GM19239 (cell line): Measurements from ENCODE around the gene FBLN5.

Source experiments
- DNase-seq: peaks from one replicate; pipeline ENCODE4 v3.0.0; 2011; ENCODE audit warnings: low spot score; ENCODE audit not compliant: insufficient read length
- FAIRE-seq: peaks from 2 replicates; lab custom pipeline; 2011; peaks lifted over from hg19 to GRCh38; lab: Jason Lieb, UNC

Gene FBLN5

DNA sequence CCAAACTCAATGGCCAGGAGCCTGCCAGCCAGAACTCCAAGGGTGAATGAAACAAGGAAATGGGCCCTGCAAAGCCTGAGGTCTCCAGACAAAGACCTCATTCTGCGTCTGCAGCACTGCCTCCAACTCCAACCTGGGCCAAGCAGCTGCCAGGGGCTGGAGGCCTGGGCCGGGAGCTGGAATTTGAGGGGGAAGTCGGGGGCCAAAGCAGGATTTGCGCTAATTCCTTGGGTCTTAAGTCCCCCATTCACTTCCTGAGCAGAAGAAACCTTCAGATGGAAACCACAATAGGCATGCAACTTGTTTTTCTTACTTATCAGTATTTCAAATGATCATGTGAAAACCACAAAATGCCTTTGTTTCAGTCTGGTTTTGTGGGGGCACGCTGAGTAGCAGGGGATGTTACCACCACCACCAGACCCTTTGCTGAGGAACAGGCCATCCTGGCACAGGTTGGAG is 57.2 kb downstream of the FBLN5 start:
- FAIRE-seq = no peak
- DNase-seq = no peak

DNA sequence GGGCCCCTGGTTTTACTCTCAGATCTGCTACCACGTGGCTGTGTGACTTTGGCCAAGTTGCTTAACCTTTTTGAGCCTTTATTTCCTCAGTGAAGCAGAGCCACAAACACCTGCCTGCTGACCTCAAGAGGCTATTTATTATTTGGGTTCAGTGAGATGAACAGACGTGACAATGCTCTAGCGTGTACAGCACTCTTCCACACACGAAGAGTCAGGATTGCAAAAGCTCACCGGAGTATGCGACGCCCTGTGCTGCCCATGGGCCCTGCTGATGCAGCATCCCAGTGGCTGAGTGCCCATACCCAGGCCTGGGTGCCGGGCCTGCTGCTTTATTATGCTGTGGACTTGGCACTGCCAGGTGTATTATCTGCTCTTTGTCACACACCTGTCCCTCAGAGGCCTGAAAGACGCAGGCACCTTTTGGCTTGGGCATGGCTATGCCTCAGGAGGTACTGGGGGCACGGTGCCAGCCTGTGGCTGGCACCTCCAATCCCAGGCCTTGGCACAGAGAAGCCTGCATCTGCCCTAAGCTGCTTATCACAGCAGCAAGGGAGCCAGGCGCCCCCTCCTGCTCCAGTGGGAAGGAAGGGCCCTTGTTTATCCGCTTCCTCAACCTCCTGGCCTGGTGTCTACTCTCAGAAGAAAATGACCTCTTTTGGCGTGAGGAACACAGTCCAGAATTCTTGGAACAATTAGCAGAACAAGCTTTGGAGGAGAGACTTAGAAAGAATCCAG is 57.9 kb downstream of the FBLN5 start:
- DNase-seq = no peak
- FAIRE-seq = no peak

DNA sequence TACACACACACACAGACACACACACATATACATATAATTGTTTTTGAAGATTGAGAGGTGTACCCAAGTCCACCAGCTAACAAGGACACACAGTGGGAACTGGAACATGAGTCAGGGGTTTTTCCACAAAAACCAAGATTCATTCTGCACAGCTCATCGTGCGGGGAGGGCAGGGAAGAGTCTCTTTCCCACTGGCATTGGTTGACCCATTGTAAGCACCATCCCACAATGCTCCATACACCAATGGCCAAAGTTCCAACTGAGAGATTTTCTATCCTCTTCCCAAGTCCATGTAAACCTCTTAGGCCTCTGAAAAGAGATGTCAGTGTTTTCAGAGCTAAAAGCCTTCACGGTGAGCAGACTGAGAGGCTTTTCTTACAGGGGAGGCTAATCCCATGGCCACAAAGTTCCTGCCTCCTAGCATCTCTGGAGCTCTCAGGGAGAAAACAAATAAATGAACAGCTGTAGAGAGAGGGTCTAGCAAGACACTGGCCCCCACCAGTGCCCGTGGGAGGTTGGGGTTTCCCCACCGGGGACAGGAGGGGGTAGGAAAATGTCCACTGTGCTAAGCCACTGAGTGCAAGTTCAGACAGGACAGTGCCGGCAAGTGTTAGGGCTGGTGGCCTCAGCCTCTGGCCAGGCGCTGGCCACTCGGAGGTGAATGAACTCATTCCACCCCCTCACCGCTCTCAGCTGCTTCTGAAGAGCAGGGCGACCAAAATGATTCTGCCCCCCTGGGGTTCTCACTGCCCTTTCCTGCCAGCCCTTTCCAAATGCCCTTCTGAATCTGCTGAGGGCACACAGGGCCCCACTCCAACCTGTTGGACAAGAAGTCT is 58.6 kb downstream of the FBLN5 start:
- no peak for FAIRE-seq
- DNase-seq = no peak

DNA sequence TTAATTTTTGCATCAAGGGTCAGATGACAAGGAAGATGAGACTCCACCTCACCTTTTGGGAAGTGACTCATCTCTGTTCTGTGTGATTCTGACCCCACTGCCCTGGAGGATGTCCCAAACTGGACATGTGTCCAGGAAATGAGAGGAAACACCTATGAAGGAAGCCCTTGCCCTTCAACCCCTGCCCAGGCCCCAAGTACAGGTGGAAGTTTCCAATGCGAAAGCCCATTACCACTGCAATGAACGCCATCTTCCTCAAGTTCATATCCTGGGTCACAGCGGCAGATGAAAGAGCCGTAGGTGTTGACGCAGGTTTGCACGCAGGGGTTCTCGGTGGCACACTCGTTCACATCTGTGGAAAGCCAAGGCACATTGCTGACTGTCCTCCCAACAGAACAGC is 60.5 kb downstream of the FBLN5 start:
- DNase-seq (no peak), FAIRE-seq (no peak)

DNA sequence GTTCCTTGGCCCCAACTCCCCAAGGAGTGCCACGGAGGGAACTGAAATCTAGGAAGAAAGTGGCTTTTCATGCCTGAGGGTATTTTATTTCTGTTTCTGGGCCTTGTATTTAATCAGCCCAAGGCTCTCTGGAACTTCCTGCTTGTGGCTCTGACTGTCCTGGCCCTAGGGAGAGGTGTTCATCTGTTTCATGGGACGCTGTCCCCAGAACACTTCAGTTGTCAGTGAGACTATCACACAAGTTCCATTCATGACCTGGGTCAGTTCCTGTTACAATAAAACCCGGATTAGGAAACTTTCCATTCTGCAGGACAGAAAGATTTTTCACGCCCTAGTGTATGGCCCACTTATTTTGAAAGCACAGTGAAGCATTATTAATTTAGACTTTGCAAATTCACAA is 61.7 kb downstream of the FBLN5 start:
- DNase-seq (no peak), FAIRE-seq (no peak)

DNA sequence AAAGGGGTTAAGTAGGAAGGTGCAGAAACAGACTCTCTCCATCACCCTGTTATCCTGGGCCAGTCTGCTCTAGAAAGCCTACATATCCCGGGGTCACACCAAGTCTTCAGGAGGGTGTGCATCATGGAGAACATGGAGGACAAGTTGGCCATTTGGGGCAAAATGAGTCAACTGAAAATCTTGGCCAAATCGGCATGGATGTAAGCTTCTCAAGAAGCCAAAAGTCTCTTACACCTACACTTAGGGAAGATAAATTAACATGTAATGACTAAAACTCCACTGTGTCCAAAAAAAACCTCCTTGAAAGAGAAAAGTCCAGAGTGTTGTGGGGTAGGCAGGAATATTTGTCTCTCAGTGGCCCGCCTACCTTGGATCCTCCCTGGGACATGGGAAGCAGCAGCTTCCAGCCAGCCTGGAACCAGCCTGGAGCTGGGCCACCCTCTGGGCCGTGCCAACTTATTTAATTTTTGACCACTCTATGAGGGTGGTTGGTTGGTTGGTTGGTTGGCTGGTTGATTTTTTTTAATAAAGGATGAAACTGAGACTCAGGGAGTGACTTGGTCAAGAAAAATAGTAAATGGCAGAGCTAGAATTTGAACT is 62.3 kb downstream of the FBLN5 start:
- FAIRE-seq = no peak
- DNase-seq = no peak

DNA sequence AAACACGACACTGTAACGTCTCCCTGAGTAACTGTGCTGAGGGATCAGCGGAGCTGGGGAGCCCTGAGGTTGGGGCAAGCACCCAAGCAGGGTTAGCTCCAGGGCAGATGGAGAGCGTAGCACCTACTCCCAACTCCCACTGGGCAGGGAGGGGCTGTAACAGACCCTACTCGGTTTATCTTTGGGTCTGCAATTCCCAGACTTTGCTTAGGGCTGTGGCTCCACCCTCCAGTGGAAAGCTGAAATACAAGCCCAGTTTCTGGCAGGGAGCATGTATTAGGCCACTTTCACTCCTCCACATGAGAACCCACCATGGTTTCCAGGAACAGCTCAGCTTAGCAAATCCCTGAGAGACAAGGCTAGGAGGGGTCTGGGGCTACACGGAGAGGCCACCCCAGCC is 62.8 kb downstream of the FBLN5 start:
- FAIRE-seq = no peak
- DNase-seq = no peak

DNA sequence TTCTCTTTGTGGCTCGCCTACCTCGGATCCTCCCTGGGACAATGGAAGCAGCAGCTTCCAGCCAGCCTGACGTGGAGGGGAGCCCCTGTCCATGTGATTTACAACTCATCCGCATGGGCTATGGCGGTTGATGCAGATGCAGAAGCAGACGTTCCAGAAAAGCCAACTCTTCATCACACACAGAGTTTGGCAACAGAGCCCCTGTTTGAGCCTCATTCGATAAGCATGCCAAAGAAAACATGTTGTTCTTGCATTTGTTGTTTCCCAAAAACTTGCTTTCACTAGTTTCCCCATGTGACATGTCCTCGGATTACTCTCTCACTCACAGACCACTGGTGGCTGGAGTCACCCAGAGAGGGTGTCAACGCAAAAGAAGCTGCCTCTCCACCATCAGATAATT is 63.7 kb downstream of the FBLN5 start:
- no peak for DNase-seq
- no peak for FAIRE-seq

DNA sequence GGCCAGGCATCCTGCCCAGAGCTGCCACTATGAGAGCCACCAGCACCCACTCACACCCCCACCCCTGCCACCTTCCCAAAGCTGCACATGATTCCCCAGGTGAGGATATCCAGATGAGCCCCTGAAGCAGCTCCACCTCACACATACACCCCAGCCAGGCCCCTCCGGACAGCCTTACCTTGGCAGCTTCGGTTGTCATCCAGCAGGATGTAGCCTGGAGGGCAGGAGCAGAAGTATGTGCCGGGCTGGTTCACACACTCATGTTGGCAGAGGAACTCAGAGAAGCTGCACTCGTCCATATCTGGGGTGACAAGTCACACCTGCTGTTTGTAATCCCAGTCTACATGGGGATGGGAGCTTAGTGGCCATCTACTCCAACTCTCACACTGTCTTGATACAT is 64.7 kb downstream of the FBLN5 start:
- FAIRE-seq (no peak), DNase-seq (no peak)

DNA sequence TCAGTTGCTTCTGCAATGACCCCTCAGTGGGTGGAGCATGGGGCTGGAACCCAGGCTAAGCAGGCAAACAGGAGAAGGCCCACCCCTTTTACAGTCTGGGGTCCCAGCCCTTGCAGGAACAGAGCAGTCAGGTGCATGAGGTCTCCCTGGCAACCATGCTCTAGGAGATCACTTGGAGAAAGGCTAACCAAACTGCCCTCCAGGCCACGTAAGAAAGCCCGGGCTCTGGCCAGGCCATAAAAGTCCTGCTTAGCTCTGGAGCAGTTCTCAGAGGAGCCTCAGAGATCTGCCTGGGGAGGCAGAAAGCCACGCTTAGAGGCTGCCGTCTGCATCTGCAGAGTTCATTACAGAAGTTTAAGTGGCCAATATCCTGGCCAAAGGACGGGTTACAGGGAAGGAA is 65.1 kb downstream of the FBLN5 start:
- FAIRE-seq = no peak
- no peak for DNase-seq

DNA sequence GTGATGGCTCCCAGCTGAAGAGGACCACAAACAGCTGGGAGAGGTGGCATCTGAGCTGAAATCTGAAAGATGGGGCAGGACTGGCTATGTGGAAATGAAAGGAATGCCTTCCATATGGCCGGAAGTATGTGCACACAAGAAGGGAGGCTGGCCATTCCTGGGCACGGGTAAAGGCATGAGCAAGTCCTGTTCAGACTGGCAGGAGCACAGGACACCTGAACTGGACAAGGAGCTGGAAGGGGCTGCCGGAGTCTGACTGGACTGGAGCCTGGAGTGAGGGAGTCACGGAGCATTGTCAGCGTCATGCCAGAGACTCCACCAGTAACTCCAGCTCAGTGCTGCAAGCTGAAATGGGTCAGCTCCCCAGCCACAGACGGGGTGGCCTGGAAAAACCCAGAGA is 68.3 kb downstream of the FBLN5 start:
- no peak for FAIRE-seq

DNA sequence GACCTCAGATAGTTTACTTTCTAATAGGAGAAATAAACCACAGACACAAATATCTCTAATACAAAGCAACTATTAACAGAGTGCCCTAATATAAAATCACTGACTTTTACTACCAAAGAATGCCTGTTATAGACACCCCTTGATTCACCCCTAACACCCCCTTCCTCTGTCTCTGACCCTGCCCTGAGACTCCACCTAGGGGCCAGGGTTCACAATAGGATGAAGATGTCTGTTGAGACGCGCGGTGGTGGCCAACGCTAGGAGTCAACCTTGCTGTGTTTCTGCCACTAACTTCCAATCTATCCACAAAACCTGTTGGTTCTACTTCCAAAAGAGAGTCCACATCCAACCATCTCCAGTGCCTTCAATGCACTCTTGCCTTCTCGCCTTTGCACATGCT is 69.2 kb downstream of the FBLN5 start:
- FAIRE-seq (no peak), DNase-seq (no peak)

More for the DNA sequence above, 68.3 kb downstream of the FBLN5 start:
- DNase-seq = no peak

DNA sequence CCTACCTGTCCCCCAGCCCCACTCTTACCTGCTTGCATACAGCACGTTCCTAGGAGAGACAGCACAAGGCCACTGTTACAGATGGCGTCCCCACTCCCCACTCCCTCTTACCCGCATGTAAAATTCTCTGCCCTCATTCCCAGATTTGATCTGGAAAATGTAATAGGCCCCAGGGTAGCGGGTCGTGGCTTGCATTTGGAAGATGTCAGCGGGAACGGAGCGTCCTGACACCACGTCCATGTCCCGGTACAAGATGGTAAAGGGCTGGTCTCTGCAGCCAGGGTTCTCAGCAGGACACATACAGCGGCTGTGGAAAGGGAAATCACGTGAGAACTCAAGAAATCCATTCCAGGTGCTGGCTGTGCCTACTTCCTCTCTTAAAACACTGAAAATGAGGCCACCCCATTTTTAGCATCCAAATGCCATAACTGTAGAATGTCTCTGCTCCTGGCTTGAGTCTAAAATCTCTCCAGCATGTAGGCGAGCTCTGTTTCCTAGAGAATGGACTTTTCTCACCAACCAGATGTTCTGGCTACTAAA is 70.0 kb downstream of the FBLN5 start:
- FAIRE-seq (no peak), DNase-seq (no peak)

DNA sequence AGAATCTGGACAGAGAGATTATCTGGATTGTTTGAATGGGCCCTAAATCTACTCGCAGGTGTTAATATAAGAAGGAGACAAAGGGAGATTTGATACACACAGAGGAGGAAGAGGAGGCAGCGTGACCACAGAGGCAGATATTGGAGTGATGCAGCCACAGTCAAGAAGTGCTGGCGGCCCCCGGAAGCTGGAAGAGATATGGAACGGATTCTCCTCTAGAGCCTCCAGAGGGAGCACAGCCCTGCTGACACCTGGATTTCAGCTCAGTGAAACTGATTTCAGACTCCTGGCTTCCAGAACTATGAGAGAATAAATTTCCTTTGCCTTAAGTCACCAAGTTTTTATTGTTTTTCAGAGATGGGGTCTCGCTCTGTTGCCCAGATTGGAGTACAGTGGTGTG is 71.0 kb downstream of the FBLN5 start:
- no peak for DNase-seq
- no peak for FAIRE-seq

DNA sequence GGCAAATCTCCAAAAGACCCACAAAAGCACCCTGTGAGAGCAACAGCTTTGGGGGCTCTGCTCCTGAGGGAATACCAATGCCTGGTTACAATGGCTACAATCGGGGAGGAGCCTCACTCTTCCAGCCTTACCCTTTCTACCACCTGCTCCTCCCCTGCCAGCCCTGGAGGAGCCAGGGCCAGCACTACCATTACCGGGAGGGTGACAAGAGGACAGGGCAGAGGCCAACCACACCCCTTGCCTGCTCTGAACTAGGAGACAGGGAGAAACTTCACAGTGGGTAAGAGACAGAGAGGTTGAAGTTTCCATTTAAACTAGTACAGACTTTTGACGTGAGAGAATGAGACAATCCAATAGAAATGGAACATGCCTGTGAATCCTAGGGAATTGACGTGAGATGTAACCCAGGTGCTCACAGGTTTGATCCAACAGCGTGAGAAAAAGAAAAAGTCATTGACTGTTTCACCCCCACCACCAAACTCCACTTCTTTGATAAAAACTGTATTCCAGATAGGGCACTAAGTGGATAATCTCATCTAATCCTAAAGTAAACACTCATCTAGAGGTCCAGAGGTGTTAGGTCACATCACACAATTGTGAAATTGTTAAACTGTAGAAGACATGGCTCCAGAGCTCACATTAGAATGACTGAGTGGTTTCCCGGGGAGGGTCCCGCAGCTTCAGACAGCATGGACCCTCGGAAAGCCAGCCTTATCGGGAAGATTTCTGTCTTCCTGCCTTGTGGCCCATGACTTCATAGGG is 71.8 kb downstream of the FBLN5 start:
- DNase-seq (no peak), FAIRE-seq (no peak)

DNA sequence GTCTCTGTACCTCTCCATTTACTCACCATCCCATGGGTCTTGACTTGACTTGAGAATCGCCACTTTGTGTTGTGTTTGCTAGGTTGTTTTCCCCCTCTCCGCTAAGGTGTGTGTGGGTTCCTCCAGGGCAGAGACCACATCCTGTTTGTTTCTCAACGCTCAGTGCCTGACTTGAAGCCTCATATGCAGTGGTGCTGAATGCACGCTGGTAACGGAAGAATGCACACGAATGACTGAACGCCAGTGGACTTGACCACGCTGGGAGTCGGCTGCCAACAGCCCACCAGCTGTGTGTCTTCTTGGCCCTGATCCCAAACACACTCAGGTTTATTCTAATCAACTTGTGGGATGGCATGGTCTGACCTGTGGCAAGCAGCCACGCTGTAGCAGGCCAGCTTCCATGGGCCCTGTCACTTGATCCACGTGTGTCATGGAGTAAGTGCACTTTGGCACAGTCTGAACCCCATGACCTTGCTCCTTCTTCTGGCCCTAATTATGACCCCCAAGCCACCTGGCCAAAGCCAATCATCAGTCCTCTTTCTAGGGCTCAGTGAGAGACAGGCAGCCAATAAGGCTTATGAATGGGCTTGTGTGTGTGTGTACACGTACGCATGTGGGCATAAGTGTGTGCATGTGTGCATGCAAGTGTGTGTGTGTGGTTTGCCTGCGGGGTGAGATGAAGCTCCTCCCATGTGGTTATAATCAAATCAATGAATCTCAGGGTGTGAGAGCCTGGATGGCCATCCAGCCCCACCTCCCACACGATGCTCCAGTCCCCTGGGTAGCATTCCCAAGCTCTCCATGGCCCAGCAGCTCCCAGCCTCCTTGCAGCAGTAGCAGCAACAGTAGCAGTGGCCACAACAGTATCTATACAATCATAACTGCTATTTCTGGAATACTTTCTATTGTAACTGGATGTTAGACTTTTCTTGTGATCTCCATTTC is 73.8 kb downstream of the FBLN5 start:
- DNase-seq (peak; percentile 70), FAIRE-seq (peak; percentile 95)

DNA sequence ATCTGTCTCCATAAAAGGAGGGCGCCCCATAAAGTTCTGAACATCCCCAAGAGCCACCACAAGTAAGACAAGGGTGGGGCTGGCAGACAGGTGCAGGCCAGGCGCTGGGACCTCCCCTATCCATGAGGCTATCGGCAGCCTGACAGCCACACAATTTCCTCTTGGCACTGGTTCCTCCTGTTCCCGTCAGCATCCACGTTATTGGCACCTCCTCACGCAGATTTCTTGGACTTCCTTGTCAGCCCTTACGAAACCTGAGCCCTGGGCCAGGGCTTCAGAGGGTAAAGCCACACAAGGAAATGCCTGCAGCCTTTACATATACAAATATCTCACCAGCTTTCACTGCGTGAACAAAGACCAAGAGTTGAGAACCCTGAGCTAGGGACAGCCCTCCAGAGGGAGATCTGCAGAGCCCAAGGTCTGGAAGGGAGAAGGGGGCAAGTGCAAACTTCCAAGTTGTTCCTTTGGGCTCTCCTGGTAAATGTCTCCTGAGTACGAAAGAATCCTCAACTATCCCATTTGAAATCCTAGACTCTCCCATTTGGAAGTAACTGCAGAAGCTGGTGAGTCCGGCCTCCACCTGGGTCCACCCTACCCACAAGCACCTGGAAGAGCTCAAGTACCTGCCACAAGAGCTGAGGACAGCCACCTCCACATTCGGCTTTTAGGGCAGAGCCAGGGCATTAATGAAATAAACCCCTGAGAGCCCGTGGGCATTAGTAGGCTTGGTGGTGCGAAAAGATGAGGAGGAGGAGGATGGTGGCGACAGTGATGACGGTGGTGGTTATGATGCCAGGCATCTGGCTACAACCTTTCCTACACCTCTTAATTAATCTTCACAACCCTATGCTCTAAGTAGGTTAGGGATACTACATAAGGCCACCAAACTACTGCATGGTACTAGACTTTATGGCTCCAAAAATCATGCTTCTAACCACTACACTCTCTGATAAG is 74.7 kb downstream of the FBLN5 start:
- DNase-seq = no peak
- no peak for FAIRE-seq

DNA sequence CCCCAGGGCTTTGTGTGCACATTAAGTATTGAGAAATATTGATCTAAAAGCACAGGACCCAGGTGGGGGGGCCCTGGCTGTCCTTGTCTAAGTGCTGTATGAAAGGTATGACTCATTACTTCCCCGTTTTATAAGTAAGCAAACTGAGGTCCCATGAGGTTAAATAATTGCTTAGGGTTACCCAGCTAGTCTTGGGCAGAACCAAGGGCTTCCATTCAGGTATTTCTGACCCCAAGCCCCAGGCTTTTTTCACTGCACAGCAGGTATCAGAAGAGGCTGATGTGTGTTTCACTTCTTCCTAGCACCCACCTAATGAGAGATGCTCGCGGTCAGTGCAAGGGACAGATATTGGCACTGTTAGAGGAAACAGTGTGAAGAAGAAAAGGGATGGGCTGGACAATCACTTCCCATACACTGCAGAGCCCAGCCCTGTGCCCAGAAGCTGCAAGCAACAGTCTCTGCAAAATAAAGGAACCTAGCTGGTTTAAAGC is 75.4 kb downstream of the FBLN5 start:
- FAIRE-seq = peak; percentile 86
- DNase-seq = peak; percentile 22
